HG03565 (cell line): ENCODE measurements around the gene HHIPL1.
"Not testable (repeated sequence)": the region's sequence is repeated elsewhere in the genome, so short reads cannot be mapped to it uniquely, and the experiment has no call there.

ENCODE experiments used
- ATAC-seq: cut with Tn5 transposase; IDR thresholded peaks from one replicate; pipeline ENCODE4 v1.9.1; 2021; ENCODE audit warnings: mild to moderate bottlenecking, moderate library complexity; ENCODE audit not compliant: unreplicated experiment

The HHIPL1 gene

GRCh38 chr14:99657645-99658155, 12.8 kb downstream of the HHIPL1 start:
- no peak for ATAC-seq

GRCh38 chr14:99658218-99658845, 13.4 kb downstream of the HHIPL1 start:
- no peak for ATAC-seq

GRCh38 chr14:99659333-99659741, 14.4 kb downstream of the HHIPL1 start:
- ATAC-seq: no peak

GRCh38 chr14:99660006-99660566, 15.2 kb downstream of the HHIPL1 start:
- no peak for ATAC-seq

- ATAC-seq: no peak
These were observed 15.9 kb downstream of the HHIPL1 start for GRCh38 chr14:99660794-99661193.

- not testable (repeated sequence) for ATAC-seq
These were observed 16.3 kb downstream of the HHIPL1 start for GRCh38 chr14:99661206-99661605.

GRCh38 chr14:99662846-99663245, 17.9 kb downstream of the HHIPL1 start:
- ATAC-seq: no peak

GRCh38 chr14:99663386-99664057, 18.6 kb downstream of the HHIPL1 start:
- no peak for ATAC-seq

GRCh38 chr14:99664058-99664936, 19.4 kb downstream of the HHIPL1 start:
- no peak for ATAC-seq

GRCh38 chr14:99664937-99665273, 20.0 kb downstream of the HHIPL1 start:
- ATAC-seq: no peak

GRCh38 chr14:99666533-99666932, 21.6 kb downstream of the HHIPL1 start:
- no peak for ATAC-seq

- ATAC-seq: no peak
These were observed 22.1 kb downstream of the HHIPL1 start for GRCh38 chr14:99667045-99667444.

- no peak for ATAC-seq
These were observed 22.9 kb downstream of the HHIPL1 start for GRCh38 chr14:99667821-99668220.

GRCh38 chr14:99668307-99669295, 23.7 kb downstream of the HHIPL1 start:
- ATAC-seq: no peak

- no peak for ATAC-seq
These were observed 25.7 kb downstream of the HHIPL1 start for GRCh38 chr14:99670361-99671234.

GRCh38 chr14:99671235-99672224, 26.6 kb downstream of the HHIPL1 start:
- no peak for ATAC-seq

GRCh38 chr14:99672506-99673304, 27.8 kb downstream of the HHIPL1 start:
- no peak for ATAC-seq
